Activated naive CD8-positive, alpha-beta T cell treated with anti-CD3 and anti-CD28 coated beads, Interleukin-2, amount 10 ng/mL, durations not matched to agents 7 days and 5 days (primary cell): Measurements from ENCODE around the gene PIMREG. TPM values are rescaled to one million over a fixed set of nuclear protein-coding genes. Genes with fewer than 3 reads are reported as not detected.

Experiments
- ATAC-seq: fragments of 150-1000 bp; cut with Tn5 transposase; one replicate; pipeline ENCODE4 v1.10.0; 2021; ENCODE audit warnings: low read depth, moderate library complexity
- POLR2A ChIA-PET: fragments of 350-600 bp; sonication (Branson Sonifier 250); formaldehyde crosslinking; loops from one replicate; lab custom pipeline; 2021; ENCODE audit warnings: antibody characterized with exemption; lab: Charles Lee
- DNase-seq: peaks from one replicate; pipeline ENCODE4 v3.0.0; 2021
- H3K27ac Mint-ChIP-seq: one replicate; pipeline ENCODE4 v1.8.0; 2022; ENCODE audit warnings: mild to moderate bottlenecking, mixed read lengths
- H3K27me3 Mint-ChIP-seq: one replicate; pipeline ENCODE4 v1.8.0; 2022; ENCODE audit warnings: mild to moderate bottlenecking, moderate library complexity, mixed read lengths
- H3K36me3 Mint-ChIP-seq: one replicate; pipeline ENCODE4 v1.8.0; 2021; ENCODE audit warnings: mild to moderate bottlenecking, mixed read lengths
- H3K4me1 Mint-ChIP-seq: one replicate; pipeline ENCODE4 v1.8.0; 2021; ENCODE audit warnings: mixed read lengths
- H3K4me3 Mint-ChIP-seq: one replicate; pipeline ENCODE4 v1.8.0; 2022; ENCODE audit warnings: mild to moderate bottlenecking, moderate library complexity, mixed read lengths
- H3K9me3 Mint-ChIP-seq: one replicate; pipeline ENCODE4 v1.8.0; 2021; ENCODE audit warnings: mixed read lengths
- total RNA-seq, 2 experiments: library from RNA; stranded (reverse); gene quantifications; one replicate each; pipeline ENCODE4 v1.2.3, GENCODE V29; 2021

The PIMREG gene
- total RNA-seq, 2 experiments from 2014 or later, result 20.6 to 21.1 TPM

DNA sequence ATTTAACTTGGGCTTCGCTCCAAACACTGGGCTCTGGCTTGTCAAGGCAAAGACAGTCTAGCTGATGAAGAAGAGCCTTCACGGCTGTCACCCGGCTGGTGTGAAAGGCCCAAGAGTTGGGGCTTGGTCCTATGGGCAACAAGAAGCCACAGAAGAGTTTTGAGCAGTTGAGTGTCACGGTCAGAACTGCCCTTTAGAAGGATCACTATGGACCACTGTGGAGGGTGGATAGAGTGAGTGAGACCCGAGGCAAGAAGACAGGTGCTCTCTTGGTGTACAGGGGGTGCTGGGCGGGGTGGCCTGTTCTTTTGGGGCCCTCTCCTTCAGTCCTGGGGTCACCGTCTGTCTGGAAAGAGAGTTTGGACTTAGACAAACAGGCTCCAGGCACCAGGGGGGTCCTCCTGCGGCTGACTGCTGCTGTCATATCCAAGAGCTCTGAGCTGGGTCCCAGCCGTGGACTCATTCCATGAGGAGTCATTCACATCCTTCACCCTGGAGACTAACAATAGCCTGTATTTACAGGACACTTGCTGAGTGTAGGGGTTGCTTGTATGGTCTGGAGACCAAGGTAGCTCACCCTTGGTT lies 2.4 kb downstream of the PIMREG start:
- Mint-ChIP-seq H3K27me3 (peaks cover 11% of the 10 kb centered on the region), H3K36me3 (peaks cover 12% of the 10 kb centered on the region), H3K4me1 (peaks cover 14% of the 10 kb centered on the region), H3K9me3 (no peaks in the 10 kb centered on the region), H3K27ac (no peak overlapping the region), H3K4me3 (no peak overlapping the region)
- ATAC-seq (no peak), DNase-seq (no peak)
- POLR2A ChIA-PET, result interaction anchor here (0.9 kb wide), 1 partner anchor 24 kb away, joined by 3 read pairs; no protein-coding TSS in a partner anchor

DNA sequence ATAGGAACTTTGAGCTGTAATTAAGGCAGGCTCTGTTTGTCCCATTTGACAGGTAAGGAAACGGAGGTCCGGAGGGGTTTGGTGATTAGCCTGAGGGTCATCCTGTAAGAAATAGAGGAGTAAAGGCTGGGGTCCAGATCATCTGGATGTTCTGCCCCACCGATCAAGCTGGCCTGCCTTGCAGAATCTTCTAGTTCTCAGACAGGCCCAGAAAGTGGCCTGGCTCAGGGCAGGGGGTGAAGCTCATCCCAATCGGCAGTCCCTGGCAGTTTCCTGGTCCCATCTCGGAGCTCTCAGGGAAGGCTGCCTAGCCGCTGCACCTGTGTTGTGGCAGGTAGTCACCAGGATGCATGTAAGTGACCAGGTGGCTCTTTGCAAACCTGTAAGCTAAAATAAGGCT lies 4.2 kb downstream of the PIMREG start:
- no peak for ATAC-seq
- POLR2A ChIA-PET, result no interaction called here
- Mint-ChIP-seq H3K27me3 (peaks cover 13% of the 10 kb centered on the region), H3K36me3 (peaks cover 12% of the 10 kb centered on the region), H3K27ac (no peak overlapping the region), H3K4me3 (no peak overlapping the region), H3K9me3 (no peaks in the 10 kb centered on the region), H3K4me1 (peaks cover 12% of the 10 kb centered on the region)
- no peak for DNase-seq

DNA sequence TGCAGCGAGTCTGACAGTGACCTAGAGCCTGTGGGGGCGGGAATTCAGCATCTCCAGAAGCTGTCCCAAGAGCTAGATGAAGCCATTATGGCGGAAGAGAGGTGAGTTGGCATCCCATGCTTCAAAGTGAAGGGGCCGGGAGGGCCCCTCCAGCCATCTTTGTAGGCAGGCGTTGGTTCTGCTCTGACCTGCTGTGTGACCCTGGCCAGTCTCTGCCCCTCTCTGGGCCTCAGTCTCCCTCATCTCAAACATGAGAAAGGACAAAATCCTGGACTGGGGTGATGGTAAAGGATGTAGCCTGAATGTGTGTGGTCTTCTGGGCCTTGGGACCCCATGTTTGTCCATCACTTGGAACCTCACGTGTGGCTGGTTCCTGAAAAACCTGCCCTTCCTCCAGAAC lies 5.1 kb downstream of the PIMREG start:
- peaks cover 19% of the 10 kb centered on the region for H3K27me3 Mint-ChIP-seq
- no peaks in the 10 kb centered on the region for H3K9me3 Mint-ChIP-seq
- POLR2A ChIA-PET, result no interaction called here
- DNase-seq, result no peak
- peaks cover 8% of the 10 kb centered on the region for H3K4me1 Mint-ChIP-seq
- no peak overlapping the region for H3K4me3 Mint-ChIP-seq
- ATAC-seq, result no peak
- H3K27ac Mint-ChIP-seq, result no peak overlapping the region
- H3K36me3 Mint-ChIP-seq, result peaks cover 11% of the 10 kb centered on the region

DNA sequence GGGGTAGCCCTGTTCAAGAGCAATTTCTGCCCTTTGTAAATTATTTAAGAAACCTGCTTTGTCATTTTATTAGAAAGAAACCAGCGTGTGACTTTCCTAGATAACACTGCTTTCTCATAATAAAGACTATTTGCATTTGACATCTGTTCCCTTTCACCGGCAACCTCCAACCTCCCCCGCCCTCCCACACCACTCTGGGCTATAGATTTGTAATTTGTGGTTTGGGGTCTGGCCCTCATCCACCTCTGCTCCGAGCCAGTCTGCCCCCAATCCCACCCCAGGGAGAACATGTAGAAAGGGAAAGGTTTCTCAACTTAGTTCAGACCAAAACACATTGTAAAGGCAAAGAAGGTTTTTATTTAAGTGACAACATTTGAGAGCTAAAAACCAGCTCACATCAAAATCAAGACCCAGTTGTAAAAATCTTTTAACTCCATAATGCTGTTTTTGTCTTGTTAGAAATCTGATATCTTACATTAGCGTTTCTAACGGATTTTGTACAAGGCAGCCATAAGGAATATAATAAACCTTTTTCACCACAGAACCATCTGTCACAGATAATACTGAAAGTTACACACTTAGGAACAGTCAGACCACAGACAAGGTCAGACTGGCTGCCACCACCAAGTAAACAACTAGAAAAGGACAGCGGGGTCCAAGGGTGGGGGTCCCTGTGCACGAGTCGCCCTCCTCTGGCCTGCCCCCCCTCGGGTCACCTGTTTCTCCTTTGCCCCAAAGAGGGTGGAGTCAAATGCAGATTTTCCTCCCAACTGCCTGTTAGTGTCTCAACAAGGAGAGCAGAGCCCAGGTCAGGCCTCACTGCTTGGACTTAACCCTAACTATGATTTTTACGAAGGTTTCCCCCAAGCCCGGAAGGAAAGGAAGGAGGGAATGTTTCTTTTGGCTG lies 6.9 kb downstream of the PIMREG start:
- DNase-seq (no peak), ATAC-seq (no peak)
- Mint-ChIP-seq H3K36me3 (peaks cover 7% of the 10 kb centered on the region), H3K4me1 (peaks cover 4% of the 10 kb centered on the region), H3K9me3 (no peaks in the 10 kb centered on the region), H3K27me3 (peaks cover 20% of the 10 kb centered on the region), H3K4me3 (no peak overlapping the region), H3K27ac (no peak overlapping the region)
- POLR2A ChIA-PET, result no interaction called here

DNA sequence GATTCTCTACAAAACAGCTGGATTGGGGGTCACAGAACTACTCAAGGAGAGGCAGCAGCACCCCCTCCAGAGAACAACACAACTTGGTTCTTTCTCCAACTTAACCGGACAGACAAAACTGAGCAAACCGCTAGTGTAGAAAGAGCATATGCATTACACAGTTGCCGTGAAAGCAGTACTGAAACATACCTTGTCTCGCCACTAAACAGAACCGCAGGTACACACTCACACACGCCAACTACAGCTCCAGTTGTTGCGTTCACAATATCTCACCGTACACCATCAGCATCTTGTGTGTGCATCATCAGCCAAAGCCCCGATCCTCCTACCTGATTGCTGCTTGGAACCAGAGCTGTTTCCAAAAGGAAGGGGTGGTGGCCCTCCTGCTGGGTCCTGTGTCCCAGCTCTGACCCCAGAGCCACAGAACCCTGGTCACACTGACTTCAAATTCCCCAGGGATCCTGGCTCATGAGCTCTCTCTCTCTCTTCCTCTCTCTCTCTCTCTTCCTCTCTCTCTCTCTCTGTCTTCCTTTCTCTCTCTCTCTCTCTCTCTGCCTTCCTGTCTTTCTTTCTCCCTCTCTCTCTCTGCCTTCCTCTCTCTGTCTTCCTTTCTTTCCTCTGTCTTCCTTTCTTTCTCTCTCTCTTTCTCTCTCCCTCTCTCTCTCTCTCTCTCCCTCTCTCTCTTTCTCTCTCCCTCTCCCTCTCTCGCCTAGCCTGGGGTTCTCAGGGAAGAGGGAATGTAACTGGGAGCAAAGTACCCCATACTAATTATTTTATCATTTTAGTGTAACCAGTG lies 8.4 kb downstream of the PIMREG start:
- Mint-ChIP-seq H3K4me3 (no peak overlapping the region), H3K27ac (no peak overlapping the region), H3K4me1 (peaks cover 9% of the 10 kb centered on the region), H3K27me3 (peaks cover 22% of the 10 kb centered on the region), H3K9me3 (no peaks in the 10 kb centered on the region), H3K36me3 (peaks cover 7% of the 10 kb centered on the region)
- ATAC-seq (no peak), DNase-seq (no peak)
- POLR2A ChIA-PET, result no interaction called here

DNA sequence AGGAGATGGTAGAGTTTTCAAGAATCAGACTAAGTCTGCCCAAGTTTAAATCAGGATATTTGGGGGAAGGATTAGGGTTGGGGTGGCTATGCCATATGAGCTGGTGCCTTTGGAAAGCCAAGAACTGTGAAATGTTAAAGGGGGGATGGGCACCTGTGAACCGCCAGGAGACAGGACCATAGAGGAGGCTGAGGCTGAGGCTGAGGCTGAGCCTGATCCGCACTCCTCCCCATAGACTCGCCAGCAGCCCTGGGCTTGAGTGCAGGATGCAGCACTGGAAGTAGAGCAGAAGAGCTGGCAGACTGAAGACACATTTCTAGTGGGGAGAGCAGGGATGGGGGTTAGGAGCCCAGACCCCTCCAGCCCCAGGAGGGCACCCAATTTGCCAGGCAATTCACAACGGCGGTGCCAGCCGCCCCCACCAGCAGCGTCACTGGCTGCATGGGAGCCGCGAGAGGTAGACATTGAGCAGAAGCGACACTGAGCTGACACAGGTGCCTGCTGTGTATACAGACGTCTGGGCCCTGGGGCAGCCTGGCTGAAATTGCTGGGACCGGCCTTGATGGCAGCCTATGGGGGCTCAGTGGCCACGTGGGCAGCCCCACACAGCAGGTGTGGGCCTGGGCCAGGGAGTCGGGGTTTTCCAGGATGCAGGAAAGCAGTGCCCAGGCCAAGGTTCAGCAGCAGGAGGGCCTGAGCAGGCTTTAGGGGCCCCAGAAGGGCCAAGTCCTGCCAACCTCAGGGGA lies 9.2 kb downstream of the PIMREG start:
- H3K27me3 Mint-ChIP-seq, result peaks cover 22% of the 10 kb centered on the region
- H3K4me1 Mint-ChIP-seq, result peaks cover 9% of the 10 kb centered on the region
- H3K36me3 Mint-ChIP-seq, result peaks cover 6% of the 10 kb centered on the region
- DNase-seq, result no peak
- POLR2A ChIA-PET, result no interaction called here
- H3K27ac Mint-ChIP-seq, result no peak overlapping the region
- H3K4me3 Mint-ChIP-seq, result no peak overlapping the region
- ATAC-seq, result no peak
- H3K9me3 Mint-ChIP-seq, result no peaks in the 10 kb centered on the region

DNA sequence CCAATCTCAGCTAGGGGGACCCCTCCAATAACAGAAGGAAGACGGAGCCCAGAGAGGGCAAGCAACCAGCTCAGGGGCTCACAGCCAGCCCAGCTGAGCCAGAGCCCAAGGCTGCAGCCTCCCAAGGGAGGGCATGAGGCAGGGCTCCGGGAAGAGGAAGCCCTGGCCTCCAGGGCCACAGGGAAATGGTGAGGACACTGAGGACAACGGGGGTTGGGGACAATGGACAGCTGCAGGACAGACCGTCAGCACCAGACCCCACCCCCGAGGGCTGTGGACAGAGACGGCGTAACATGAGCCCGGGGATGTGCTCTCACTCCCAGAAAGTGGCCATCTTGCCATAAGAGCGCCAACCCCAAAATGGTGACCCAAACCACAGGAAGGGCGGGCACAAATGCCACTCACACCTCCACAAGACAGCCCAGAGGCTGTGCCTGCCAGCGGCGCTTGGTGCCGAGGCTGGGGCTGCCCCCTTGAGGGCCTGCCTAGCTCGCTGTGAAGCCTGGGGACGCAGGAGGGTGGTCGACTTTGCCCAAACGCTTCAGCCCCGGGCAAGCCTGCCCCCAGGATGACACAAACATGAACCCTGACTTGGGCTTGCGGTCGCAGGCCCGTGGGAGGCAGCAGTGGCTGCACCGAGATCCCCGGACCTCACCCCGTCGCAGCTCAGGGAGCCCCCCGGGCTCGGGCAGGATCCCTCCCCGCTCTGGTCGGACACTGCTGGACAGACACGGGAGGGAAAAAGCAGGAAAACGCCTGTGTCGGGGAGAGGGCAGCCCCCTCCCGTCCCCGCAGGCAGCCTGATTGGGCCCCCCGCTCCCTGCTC lies 10.5 kb downstream of the PIMREG start:
- Mint-ChIP-seq H3K9me3 (no peaks in the 10 kb centered on the region), H3K27me3 (peaks cover 22% of the 10 kb centered on the region), H3K4me1 (peaks cover 9% of the 10 kb centered on the region), H3K27ac (no peak overlapping the region), H3K36me3 (peaks cover 4% of the 10 kb centered on the region), H3K4me3 (no peak overlapping the region)
- DNase-seq (no peak), ATAC-seq (no peak)
- POLR2A ChIA-PET, result interaction anchor here (1.2 kb wide), 1 partner anchor 11 kb away, joined by 3 read pairs; the partner anchor contains the start of gene PIMREG

DNA sequence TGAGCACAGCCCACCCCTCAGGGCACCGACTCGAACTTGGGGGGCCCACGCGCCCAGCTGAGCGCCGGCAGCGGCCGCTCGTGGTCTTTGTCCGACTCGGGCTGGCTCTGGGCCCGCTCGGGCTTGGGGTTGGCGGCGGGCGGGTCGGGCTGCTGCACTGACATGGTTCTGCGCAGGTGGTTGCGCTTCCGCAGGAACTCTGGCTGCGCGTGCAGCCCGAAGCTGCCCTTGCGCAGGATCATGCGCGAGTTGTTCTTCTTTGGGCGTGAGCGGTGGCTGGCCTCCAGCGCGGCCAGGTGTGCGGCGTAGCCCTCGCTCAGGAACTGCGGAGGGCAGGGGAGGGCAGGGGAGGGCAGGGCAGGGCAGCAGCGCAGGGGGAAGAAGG lies 11.1 kb downstream of the PIMREG start:
- POLR2A ChIA-PET, result interaction anchor here (1.2 kb wide), 1 partner anchor 11 kb away, joined by 3 read pairs; the partner anchor contains the start of gene PIMREG
- peak overlapping the region; percentile 35 for H3K4me3 Mint-ChIP-seq
- H3K4me1 Mint-ChIP-seq, result peaks cover 9% of the 10 kb centered on the region
- H3K27ac Mint-ChIP-seq, result no peak overlapping the region
- no peaks in the 10 kb centered on the region for H3K9me3 Mint-ChIP-seq
- H3K27me3 Mint-ChIP-seq, result peaks cover 22% of the 10 kb centered on the region
- no peaks in the 10 kb centered on the region for H3K36me3 Mint-ChIP-seq
- DNase-seq, result peak; percentile 51
- ATAC-seq, result peak; percentile 83

DNA sequence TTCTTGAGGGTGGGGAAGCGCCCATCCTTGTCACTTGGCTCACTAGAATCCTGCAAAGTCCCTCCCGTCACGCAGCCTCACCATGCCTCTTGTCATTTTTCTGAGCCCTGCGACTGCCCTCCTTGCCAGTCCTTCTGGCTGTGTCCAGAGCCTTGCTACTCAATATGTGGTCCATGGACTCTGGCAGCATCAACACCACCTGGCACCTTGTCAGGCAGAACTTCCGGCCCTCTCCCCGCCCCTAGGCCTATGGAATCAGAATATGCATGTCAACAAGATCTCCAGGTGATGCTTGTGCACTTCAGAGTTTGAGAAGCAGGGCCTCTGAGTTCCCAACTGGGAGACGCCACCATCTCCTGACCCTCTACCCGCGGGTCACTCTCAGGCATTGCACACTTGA lies 12.1 kb downstream of the PIMREG start:
- POLR2A ChIA-PET, result no interaction called here
- Mint-ChIP-seq H3K4me3 (no peak overlapping the region), H3K27me3 (peaks cover 18% of the 10 kb centered on the region), H3K27ac (no peak overlapping the region), H3K9me3 (no peaks in the 10 kb centered on the region), H3K4me1 (peaks cover 8% of the 10 kb centered on the region), H3K36me3 (no peaks in the 10 kb centered on the region)
- ATAC-seq, result no peak
- DNase-seq, result no peak

DNA sequence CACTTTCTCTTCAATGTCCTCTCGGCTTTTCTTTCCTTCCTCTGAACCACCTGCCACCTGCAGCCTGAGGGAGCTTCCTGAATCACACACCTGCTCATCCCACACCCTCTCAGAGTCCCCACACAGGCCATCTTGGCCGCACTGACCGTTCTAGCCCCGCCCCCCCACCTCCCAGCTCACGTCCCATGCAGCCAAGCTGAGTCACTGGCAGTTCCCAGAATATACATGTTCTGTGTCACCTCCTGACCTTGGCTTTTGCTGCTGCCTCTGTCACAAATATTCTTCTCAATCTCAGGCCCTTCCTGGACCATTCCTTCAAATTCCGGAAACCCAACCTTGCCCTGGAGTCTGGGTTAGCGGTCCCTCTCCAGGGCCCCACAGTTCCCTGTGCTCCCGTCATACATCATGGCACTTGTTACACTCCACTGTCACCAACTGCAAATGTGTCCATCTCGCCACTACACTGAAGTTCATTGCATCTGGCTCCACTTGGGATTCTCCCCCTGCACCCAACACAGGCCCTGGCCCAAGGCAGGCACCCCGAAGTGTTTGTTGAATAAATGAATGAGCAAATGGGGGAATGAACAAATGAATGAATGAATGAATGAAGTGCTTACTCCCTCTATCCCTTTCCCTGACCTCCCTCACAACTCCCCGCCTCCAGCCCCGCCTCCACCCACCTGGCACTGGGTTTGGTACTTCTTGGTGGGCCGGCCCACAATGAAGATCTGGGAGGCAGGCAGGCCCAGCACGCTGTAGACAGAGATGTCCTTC lies 12.8 kb downstream of the PIMREG start:
- Mint-ChIP-seq H3K36me3 (no peaks in the 10 kb centered on the region), H3K27ac (no peak overlapping the region), H3K9me3 (no peaks in the 10 kb centered on the region), H3K27me3 (peaks cover 16% of the 10 kb centered on the region), H3K4me3 (no peak overlapping the region), H3K4me1 (peaks cover 13% of the 10 kb centered on the region)
- POLR2A ChIA-PET, result no interaction called here
- DNase-seq, result no peak
- no peak for ATAC-seq

DNA sequence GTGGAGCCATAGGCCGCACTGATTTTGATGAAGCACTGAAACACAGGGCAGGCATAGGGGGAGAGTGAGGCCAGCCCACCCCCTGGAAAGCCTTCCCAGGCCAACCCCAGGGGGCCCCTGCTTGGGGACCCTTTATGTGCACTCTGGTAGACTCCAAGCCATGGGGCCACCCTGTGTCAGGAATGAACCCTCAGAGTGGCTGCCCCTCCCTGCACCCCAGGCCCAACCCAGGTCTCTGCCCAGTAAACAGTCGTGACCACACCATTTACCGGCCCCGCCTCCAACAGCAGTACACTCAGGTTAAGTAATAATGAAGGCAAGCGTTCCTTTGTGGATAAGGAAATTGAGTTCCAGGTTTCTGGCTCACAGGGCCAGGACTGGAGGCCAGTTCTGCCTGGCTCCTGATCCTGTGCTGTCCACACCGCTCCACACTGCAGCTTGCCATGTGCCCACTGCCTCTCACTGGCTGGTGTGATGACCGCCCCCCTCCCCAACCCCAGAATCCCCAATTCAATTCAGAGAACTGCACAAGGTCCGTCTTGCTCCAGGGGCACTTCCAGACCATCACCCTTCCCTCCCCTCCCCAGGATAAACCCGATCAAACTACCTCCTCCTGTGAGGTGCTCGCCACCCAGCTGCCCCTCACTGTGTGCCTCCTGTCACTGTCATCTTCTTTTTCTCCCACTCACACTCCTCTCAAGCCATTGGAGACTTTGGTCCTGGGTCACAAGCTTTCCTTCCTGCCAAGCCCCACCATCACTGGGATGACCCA lies 13.6 kb downstream of the PIMREG start:
- POLR2A ChIA-PET, result no interaction called here
- no peaks in the 10 kb centered on the region for H3K9me3 Mint-ChIP-seq
- no peaks in the 10 kb centered on the region for H3K36me3 Mint-ChIP-seq
- H3K4me3 Mint-ChIP-seq, result no peak overlapping the region
- no peak for ATAC-seq
- H3K4me1 Mint-ChIP-seq, result peaks cover 18% of the 10 kb centered on the region
- H3K27me3 Mint-ChIP-seq, result peaks cover 15% of the 10 kb centered on the region
- no peak overlapping the region for H3K27ac Mint-ChIP-seq
- DNase-seq, result no peak
